ENCODE results near the gene SH2D2A. TPM values are rescaled to one million over a fixed set of nuclear protein-coding genes. Genes with fewer than 3 reads are reported as not detected.
A peak's percentile ranks its signal among the peaks of the same experiment; 100 is the strongest.

SH2D2A gene
- polyA plus RNA-seq, 1 donor from 2014 or later = not detected

DNA sequence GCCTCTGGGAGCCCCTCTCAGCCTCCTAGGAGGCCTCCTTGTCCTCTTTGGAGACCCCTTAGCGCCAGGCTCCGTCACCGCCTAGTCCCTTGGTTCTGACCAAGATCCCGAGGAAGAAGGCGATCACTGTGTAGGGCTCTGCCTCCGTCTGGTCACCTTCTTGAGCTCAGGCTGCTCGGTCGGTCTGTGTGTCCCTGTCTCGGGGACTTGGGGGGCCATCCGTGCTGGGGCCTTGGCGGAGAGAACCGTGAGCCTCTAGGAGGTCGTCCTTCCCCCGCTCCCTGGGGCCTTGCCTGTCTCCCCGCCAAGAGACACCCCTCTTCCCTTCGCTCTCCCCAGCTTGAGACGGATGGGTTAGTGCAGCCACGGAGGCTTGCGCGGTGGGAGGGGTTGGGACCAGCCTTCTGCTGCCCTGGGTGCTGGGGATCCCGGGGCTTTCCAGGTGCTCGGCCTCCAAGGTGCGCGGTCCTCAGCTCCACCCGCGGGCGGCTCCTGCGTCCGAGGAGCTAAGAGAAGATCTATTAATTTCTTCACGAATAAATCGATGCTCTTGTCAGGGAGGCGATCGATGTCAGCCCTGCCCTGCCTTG is 43.0 kb upstream of the SH2D2A start:
- H3K27ac ChIP-seq (ENCODE audit: low read length) = no peak overlapping the region
- H3K9ac ChIP-seq (ENCODE audit: low read length) = peak overlapping the region; percentile 45
- no peaks in the 10 kb centered on the region for H3K9me3 ChIP-seq (ENCODE audit: low read length)
- no peak for TF ChIP-seq RAD21 (conservative IDR thresholded peaks at IDR 0.05)
- TF ChIP-seq MXI1 (conservative IDR thresholded peaks at IDR 0.05; ENCODE audit: poor library complexity, severe bottlenecking) = no peak
- no peak for TF ChIP-seq EZH2 (IDR thresholded peaks at IDR 0.05; ENCODE audit: borderline replicate concordance, insufficient read depth, low read length, poor library complexity, severe bottlenecking)
- TF ChIP-seq, protein P1, sequence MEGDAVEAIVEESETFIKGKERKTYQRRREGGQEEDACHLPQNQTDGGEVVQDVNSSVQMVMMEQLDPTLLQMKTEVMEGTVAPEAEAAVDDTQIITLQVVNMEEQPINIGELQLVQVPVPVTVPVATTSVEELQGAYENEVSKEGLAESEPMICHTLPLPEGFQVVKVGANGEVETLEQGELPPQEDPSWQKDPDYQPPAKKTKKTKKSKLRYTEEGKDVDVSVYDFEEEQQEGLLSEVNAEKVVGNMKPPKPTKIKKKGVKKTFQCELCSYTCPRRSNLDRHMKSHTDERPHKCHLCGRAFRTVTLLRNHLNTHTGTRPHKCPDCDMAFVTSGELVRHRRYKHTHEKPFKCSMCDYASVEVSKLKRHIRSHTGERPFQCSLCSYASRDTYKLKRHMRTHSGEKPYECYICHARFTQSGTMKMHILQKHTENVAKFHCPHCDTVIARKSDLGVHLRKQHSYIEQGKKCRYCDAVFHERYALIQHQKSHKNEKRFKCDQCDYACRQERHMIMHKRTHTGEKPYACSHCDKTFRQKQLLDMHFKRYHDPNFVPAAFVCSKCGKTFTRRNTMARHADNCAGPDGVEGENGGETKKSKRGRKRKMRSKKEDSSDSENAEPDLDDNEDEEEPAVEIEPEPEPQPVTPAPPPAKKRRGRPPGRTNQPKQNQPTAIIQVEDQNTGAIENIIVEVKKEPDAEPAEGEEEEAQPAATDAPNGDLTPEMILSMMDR (IDR thresholded peaks at IDR 0.05; ENCODE audit: poor library complexity, severe bottlenecking) = no peak
- no peak for TF ChIP-seq TAF1 (IDR thresholded peaks at IDR 0.05; ENCODE audit: low read depth)
- TF ChIP-seq, protein P2, sequence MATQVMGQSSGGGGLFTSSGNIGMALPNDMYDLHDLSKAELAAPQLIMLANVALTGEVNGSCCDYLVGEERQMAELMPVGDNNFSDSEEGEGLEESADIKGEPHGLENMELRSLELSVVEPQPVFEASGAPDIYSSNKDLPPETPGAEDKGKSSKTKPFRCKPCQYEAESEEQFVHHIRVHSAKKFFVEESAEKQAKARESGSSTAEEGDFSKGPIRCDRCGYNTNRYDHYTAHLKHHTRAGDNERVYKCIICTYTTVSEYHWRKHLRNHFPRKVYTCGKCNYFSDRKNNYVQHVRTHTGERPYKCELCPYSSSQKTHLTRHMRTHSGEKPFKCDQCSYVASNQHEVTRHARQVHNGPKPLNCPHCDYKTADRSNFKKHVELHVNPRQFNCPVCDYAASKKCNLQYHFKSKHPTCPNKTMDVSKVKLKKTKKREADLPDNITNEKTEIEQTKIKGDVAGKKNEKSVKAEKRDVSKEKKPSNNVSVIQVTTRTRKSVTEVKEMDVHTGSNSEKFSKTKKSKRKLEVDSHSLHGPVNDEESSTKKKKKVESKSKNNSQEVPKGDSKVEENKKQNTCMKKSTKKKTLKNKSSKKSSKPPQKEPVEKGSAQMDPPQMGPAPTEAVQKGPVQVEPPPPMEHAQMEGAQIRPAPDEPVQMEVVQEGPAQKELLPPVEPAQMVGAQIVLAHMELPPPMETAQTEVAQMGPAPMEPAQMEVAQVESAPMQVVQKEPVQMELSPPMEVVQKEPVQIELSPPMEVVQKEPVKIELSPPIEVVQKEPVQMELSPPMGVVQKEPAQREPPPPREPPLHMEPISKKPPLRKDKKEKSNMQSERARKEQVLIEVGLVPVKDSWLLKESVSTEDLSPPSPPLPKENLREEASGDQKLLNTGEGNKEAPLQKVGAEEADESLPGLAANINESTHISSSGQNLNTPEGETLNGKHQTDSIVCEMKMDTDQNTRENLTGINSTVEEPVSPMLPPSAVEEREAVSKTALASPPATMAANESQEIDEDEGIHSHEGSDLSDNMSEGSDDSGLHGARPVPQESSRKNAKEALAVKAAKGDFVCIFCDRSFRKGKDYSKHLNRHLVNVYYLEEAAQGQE (IDR thresholded peaks at IDR 0.05; ENCODE audit: borderline replicate concordance) = no peak
- no peak for TF ChIP-seq SMC3 (conservative IDR thresholded peaks at IDR 0.05; ENCODE audit: poor library complexity)
- TF ChIP-seq POLR2AphosphoS5 (IDR thresholded peaks at IDR 0.05) = no peak
- no peak for TF ChIP-seq EP300 (conservative IDR thresholded peaks at IDR 0.05; ENCODE audit: poor library complexity, severe bottlenecking)
- no peak overlapping the region for H2AFZ ChIP-seq (ENCODE audit: low read depth, low read length)
- H3K27me3 ChIP-seq (ENCODE audit: insufficient read depth, low read depth, low read length) = peaks cover 56% of the 10 kb centered on the region
- no peaks in the 10 kb centered on the region for H3F3A ChIP-seq (ENCODE audit: insufficient read depth, low read length, poor library complexity, severe bottlenecking)
- no peaks in the 10 kb centered on the region for H3K79me2 ChIP-seq (replicated peaks; ENCODE audit: insufficient read depth, low read length)
- H3K36me3 ChIP-seq (ENCODE audit: insufficient read depth, low read length) = no peaks in the 10 kb centered on the region
- peak overlapping the region; percentile 84 for H3K4me2 ChIP-seq (ENCODE audit: low read length)
- no peaks in the 10 kb centered on the region for H4K20me1 ChIP-seq (ENCODE audit: insufficient read depth)
- peak overlapping the region; percentile 64 for H3K4me3 ChIP-seq (ENCODE audit: low read length)
- no peaks in the 10 kb centered on the region for H3K9me2 ChIP-seq (ENCODE audit: insufficient read depth, low read length)

DNA sequence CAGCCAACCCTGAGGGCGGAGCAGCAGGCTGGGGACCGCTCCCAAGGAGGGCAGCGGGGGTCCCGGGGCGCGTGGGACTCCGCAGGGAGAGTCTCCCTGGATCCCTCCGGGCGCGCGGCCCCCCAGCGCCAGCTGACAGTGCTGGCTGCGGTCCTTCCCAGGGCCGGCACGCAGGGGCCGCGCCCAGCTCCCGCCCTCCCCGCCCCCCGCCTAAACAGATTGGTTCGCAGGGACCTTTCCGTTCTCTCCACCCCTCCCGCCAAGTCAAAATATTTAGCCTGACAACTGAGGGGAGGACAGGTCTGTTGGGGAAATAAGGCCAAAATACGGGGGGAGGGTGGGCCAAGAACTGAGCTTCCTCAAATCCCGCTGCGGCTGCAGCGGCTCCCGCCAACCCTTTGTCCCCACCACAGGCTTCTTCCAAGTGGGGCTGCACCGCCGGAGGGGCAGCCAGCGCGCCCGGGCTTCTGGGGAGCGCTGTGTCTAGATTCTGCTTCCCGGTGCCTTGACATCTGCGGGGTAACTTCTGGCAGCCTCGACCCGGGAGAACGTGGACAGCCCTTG is 42.4 kb upstream of the SH2D2A start, which contains the start of gene INSRR:
INSRR (minus strand) TSS at position 159 of the 564 bp plus-strand sequence. CDS start 496 bp downstream, outside the sequence.
- H3K4me3 ChIP-seq (ENCODE audit: low read length) = peak within 1 kb of the TSS; percentile 64
- H3F3A ChIP-seq (ENCODE audit: insufficient read depth, low read length, poor library complexity, severe bottlenecking) = no peaks in the 10 kb centered on the region
- H3K27me3 ChIP-seq (ENCODE audit: insufficient read depth, low read depth, low read length) = peaks cover 56% of the 10 kb centered on the region
- no peaks in the 10 kb centered on the region for H3K9me3 ChIP-seq (ENCODE audit: low read length)
- no peaks in the 10 kb centered on the region for H3K36me3 ChIP-seq (ENCODE audit: insufficient read depth, low read length)
- no peak within 1 kb of the TSS for H2AFZ ChIP-seq (ENCODE audit: low read depth, low read length)
- H3K4me2 ChIP-seq (ENCODE audit: low read length) = peak within 1 kb of the TSS; percentile 84
- H3K79me2 ChIP-seq (replicated peaks; ENCODE audit: insufficient read depth, low read length) = no peaks in the 10 kb centered on the region
- H4K20me1 ChIP-seq (ENCODE audit: insufficient read depth) = no peaks in the 10 kb centered on the region
- no peaks in the 10 kb centered on the region for H3K9me2 ChIP-seq (ENCODE audit: insufficient read depth, low read length)
- TF ChIP-seq RAD21 (conservative IDR thresholded peaks at IDR 0.05) = no peak
- TF ChIP-seq TAF1 (IDR thresholded peaks at IDR 0.05; ENCODE audit: low read depth) = no peak
- TF ChIP-seq SMC3 (conservative IDR thresholded peaks at IDR 0.05; ENCODE audit: poor library complexity) = no peak
- TF ChIP-seq MXI1 (conservative IDR thresholded peaks at IDR 0.05; ENCODE audit: poor library complexity, severe bottlenecking) = no peak
- TF ChIP-seq POLR2AphosphoS5 (IDR thresholded peaks at IDR 0.05) = no peak
- no peak for TF ChIP-seq EP300 (conservative IDR thresholded peaks at IDR 0.05; ENCODE audit: poor library complexity, severe bottlenecking)
- TF ChIP-seq, protein P2 (IDR thresholded peaks at IDR 0.05; ENCODE audit: borderline replicate concordance) = no peak
- TF ChIP-seq, protein P1 (IDR thresholded peaks at IDR 0.05; ENCODE audit: poor library complexity, severe bottlenecking) = no peak
- TF ChIP-seq EZH2 (IDR thresholded peaks at IDR 0.05; ENCODE audit: borderline replicate concordance, insufficient read depth, low read length, poor library complexity, severe bottlenecking) = no peak
- H3K27ac ChIP-seq (ENCODE audit: low read length) = no peak within 1 kb of the TSS
- peak within 1 kb of the TSS; percentile 45 for H3K9ac ChIP-seq (ENCODE audit: low read length)
